ENCODE results near the gene RFXANK. TPM values are rescaled to one million over a fixed set of nuclear protein-coding genes. Genes with fewer than 3 reads are reported as not detected.

RFXANK gene
- polyA plus RNA-seq, 1 donor from 2014 or later: 40.0 TPM

GRCh38 chr19:19203012-19203856, 11.2 kb downstream of the RFXANK start, which contains the start of gene NR2C2AP:
Gene NR2C2AP, minus strand, starts transcription at chr19:19203414. Its CDS starts 354 bp downstream, at chr19:19203060.
- no peaks in the 10 kb centered on the region for H3K9me2 ChIP-seq (ENCODE audit: insufficient read depth, low read length)
- no peaks in the 10 kb centered on the region for H4K20me1 ChIP-seq (ENCODE audit: insufficient read depth)
- H3K27ac ChIP-seq (ENCODE audit: low read length): no peak within 1 kb of the TSS
- no peaks in the 10 kb centered on the region for H3K9me3 ChIP-seq (ENCODE audit: low read length)
- H3K36me3 ChIP-seq (ENCODE audit: insufficient read depth, low read length): no peaks in the 10 kb centered on the region
- peak within 1 kb of the TSS; percentile 20 for H3K4me2 ChIP-seq (ENCODE audit: low read length)
- no peaks in the 10 kb centered on the region for H3K79me2 ChIP-seq (replicated peaks; ENCODE audit: insufficient read depth, low read length)
- TF ChIP-seq MXI1 (conservative IDR thresholded peaks at IDR 0.05; ENCODE audit: poor library complexity, severe bottlenecking) (peak; percentile 80), TAF1 (IDR thresholded peaks at IDR 0.05; ENCODE audit: low read depth) (no peak)
- no peaks in the 10 kb centered on the region for H3F3A ChIP-seq (ENCODE audit: insufficient read depth, low read length, poor library complexity, severe bottlenecking)
- H2AFZ ChIP-seq (ENCODE audit: low read depth, low read length): peak within 1 kb of the TSS; percentile 51
- H3K27me3 ChIP-seq (ENCODE audit: insufficient read depth, low read depth, low read length): no peaks in the 10 kb centered on the region
- peak within 1 kb of the TSS; percentile 61 for H3K9ac ChIP-seq (ENCODE audit: low read length)
- peak within 1 kb of the TSS; percentile 77 for H3K4me3 ChIP-seq (ENCODE audit: low read length)

- H4K20me1 ChIP-seq (ENCODE audit: insufficient read depth): no peaks in the 10 kb centered on the region
- H3K4me3 ChIP-seq (ENCODE audit: low read length): no peak overlapping the region
- no peaks in the 10 kb centered on the region for H3K9me3 ChIP-seq (ENCODE audit: low read length)
- no peaks in the 10 kb centered on the region for H3F3A ChIP-seq (ENCODE audit: insufficient read depth, low read length, poor library complexity, severe bottlenecking)
- no peaks in the 10 kb centered on the region for H3K27me3 ChIP-seq (ENCODE audit: insufficient read depth, low read depth, low read length)
- H3K27ac ChIP-seq (ENCODE audit: low read length): no peak overlapping the region
- no peak overlapping the region for H3K9ac ChIP-seq (ENCODE audit: low read length)
- H3K79me2 ChIP-seq (replicated peaks; ENCODE audit: insufficient read depth, low read length): no peaks in the 10 kb centered on the region
- no peak for TF ChIP-seq REST (IDR thresholded peaks at IDR 0.05; ENCODE audit: borderline replicate concordance)
- no peak overlapping the region for H2AFZ ChIP-seq (ENCODE audit: low read depth, low read length)
- H3K9me2 ChIP-seq (ENCODE audit: insufficient read depth, low read length): no peaks in the 10 kb centered on the region
- no peak overlapping the region for H3K4me2 ChIP-seq (ENCODE audit: low read length)
- H3K36me3 ChIP-seq (ENCODE audit: insufficient read depth, low read length): no peaks in the 10 kb centered on the region
Observed at GRCh38 chr19:19204181-19204580, 12.1 kb downstream of the RFXANK start.

GRCh38 chr19:19205416-19206410, 13.7 kb downstream of the RFXANK start:
- H3K27me3 ChIP-seq (ENCODE audit: insufficient read depth, low read depth, low read length): no peaks in the 10 kb centered on the region
- no peaks in the 10 kb centered on the region for H3K9me3 ChIP-seq (ENCODE audit: low read length)
- H3K27ac ChIP-seq (ENCODE audit: low read length): no peak overlapping the region

More at GRCh38 chr19:19205416-19206410, 13.7 kb downstream of the RFXANK start:
- Histone ChIP-seq H3K9me2 (ENCODE audit: insufficient read depth, low read length) (no peaks in the 10 kb centered on the region), H3K9ac (ENCODE audit: low read length) (no peak overlapping the region), H4K20me1 (ENCODE audit: insufficient read depth) (no peaks in the 10 kb centered on the region), H3K36me3 (ENCODE audit: insufficient read depth, low read length) (no peaks in the 10 kb centered on the region), H3K4me3 (ENCODE audit: low read length) (no peak overlapping the region), H2AFZ (ENCODE audit: low read depth, low read length) (no peak overlapping the region), H3K79me2 (replicated peaks; ENCODE audit: insufficient read depth, low read length) (no peaks in the 10 kb centered on the region), H3F3A (ENCODE audit: insufficient read depth, low read length, poor library complexity, severe bottlenecking) (no peaks in the 10 kb centered on the region), H3K4me2 (ENCODE audit: low read length) (no peak overlapping the region)
- TF ChIP-seq REST (IDR thresholded peaks at IDR 0.05; ENCODE audit: borderline replicate concordance) (no peak), SMC3 (conservative IDR thresholded peaks at IDR 0.05; ENCODE audit: poor library complexity) (no peak), MXI1 (conservative IDR thresholded peaks at IDR 0.05; ENCODE audit: poor library complexity, severe bottlenecking) (no peak), EZH2 (IDR thresholded peaks at IDR 0.05; ENCODE audit: borderline replicate concordance, insufficient read depth, low read length, poor library complexity, severe bottlenecking) (no peak), RAD21 (conservative IDR thresholded peaks at IDR 0.05) (no peak), EP300 (conservative IDR thresholded peaks at IDR 0.05; ENCODE audit: poor library complexity, severe bottlenecking) (no peak), POLR2AphosphoS5 (IDR thresholded peaks at IDR 0.05) (no peak), TAF1 (IDR thresholded peaks at IDR 0.05; ENCODE audit: low read depth) (no peak), CTCF (IDR thresholded peaks at IDR 0.05; ENCODE audit: poor library complexity, severe bottlenecking) (no peak)
